ENCODE data around the gene NCAM2. TPM values are rescaled to one million over a fixed set of nuclear protein-coding genes. Genes with fewer than 3 reads are reported as not detected.

The NCAM2 gene
- total RNA-seq, 1 donor from 2014 or later, result 4.3 TPM

DNA sequence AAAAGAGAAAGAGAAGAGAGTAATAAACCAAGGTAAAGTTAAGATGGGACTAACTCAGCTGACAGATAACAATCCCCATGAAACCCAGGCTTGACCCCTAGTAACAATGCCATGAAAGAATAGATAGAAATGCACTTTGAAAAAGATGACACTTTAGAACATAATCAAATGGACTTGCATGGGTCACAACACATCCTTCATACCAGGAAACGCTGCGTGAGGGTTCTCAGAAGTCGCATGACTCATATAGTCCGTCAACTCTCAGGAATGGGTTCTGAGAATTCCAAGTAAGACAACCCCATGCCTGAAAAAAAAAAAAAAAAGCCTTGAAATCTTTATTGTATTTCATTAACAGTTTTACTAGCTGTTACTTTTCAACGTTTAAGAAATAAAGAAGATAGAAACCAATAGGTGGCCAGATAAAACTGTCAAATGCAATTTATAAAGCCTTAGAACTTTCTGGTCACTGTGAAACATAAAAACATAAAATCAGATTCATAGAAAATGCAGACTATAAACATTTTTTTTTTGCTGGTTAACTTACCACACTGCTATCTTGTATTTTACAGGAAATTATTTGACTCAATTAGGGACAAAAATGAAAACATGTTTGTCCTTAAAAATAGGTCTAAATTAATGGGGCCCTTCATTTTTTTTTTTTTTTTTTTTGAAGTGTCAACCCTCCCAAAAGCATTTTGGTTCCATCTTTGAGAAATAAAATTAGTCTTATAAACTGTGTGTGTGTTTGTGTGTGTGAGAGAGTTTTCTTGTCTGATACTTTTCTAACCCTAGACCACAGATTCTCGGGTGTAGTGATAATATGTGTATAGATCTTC lies 202.1 kb downstream of the NCAM2 start:
- DNase-seq, result no peak
- no peak for TF ChIP-seq CTCF (IDR thresholded peaks at IDR 0.05; ENCODE audit: partially characterized antibody, unreplicated experiment)
- no peaks in the 10 kb centered on the region for H3K4me1 Mint-ChIP-seq (ENCODE audit: low read depth, unreplicated experiment)

GRCh38 chr21:21200939-21201615 lies 202.9 kb downstream of the NCAM2 start:
- no peak for DNase-seq
- Mint-ChIP-seq H3K4me1 (ENCODE audit: low read depth, unreplicated experiment) (no peaks in the 10 kb centered on the region), H3K9me3 (ENCODE audit: unreplicated experiment) (peaks cover 2% of the 10 kb centered on the region), H3K36me3 (ENCODE audit: unreplicated experiment) (no peaks in the 10 kb centered on the region), H3K27me3 (ENCODE audit: unreplicated experiment) (peaks cover 1% of the 10 kb centered on the region), H3K27ac (ENCODE audit: unreplicated experiment) (no peak overlapping the region), H3K4me3 (ENCODE audit: unreplicated experiment) (no peak overlapping the region)
- no peak for TF ChIP-seq CTCF (IDR thresholded peaks at IDR 0.05; ENCODE audit: partially characterized antibody, unreplicated experiment)

More for the DNA sequence above, 202.1 kb downstream of the NCAM2 start:
- H3K36me3 Mint-ChIP-seq (ENCODE audit: unreplicated experiment), result no peaks in the 10 kb centered on the region
- peaks cover 2% of the 10 kb centered on the region for H3K9me3 Mint-ChIP-seq (ENCODE audit: unreplicated experiment)
- peaks cover 1% of the 10 kb centered on the region for H3K27me3 Mint-ChIP-seq (ENCODE audit: unreplicated experiment)
- no peak overlapping the region for H3K4me3 Mint-ChIP-seq (ENCODE audit: unreplicated experiment)
- H3K27ac Mint-ChIP-seq (ENCODE audit: unreplicated experiment), result no peak overlapping the region

DNA sequence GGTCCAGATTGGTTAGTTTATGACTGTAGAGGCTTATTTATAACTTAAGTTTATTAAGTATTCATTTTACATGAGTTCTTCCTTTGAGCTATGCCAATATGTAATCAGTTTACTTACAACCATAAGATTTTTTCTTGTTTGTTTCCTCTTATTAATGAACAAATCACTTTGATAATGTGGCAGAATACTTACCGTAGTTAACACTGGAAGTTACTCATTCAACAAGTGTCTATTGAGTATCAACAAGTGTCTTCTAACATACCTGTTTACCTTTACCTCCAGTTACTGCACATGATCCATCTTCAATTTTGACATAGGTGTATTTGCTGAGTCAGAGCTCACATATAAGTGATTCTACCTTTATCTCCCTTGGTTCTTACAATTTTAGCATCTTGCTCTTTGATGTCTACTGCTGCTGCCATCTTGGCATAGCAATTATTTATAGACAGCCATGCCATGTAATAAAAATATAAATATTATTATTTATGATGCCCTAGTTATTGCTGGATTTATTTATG lies 205.7 kb downstream of the NCAM2 start:
- peaks cover 2% of the 10 kb centered on the region for H3K9me3 Mint-ChIP-seq (ENCODE audit: unreplicated experiment)
- no peak overlapping the region for H3K27ac Mint-ChIP-seq (ENCODE audit: unreplicated experiment)
- no peaks in the 10 kb centered on the region for H3K4me1 Mint-ChIP-seq (ENCODE audit: low read depth, unreplicated experiment)
- H3K36me3 Mint-ChIP-seq (ENCODE audit: unreplicated experiment), result no peaks in the 10 kb centered on the region
- no peak overlapping the region for H3K4me3 Mint-ChIP-seq (ENCODE audit: unreplicated experiment)
- no peak for TF ChIP-seq CTCF (IDR thresholded peaks at IDR 0.05; ENCODE audit: partially characterized antibody, unreplicated experiment)
- no peaks in the 10 kb centered on the region for H3K27me3 Mint-ChIP-seq (ENCODE audit: unreplicated experiment)
- DNase-seq, result no peak

DNA sequence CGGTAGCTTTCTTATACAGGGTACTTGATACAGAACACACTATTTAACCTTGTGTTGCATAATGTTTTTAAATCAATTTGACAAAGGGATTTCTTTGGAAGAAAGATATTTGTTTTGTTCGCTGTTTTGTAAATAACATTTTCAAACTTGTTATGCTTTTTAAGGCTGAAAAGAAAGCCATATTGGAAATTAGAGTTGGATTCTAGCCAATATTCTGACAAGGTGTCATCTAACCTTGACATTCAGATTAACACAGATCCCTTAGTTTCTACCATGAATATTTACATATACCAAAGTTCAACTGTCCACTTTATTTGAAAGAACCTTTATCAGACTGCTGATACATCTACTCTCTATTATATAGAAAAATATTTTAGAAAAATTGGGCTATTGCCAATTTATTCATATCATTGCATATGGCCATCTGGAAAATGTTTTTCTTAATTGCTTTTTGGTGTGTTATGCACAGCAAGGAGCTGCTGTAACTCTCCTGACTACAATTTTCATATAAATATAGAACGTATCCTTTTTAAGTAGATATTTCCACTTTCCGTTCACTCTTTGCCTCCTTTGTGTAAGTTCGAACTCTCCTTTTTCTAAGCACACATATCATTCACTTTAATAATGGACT lies 206.3 kb downstream of the NCAM2 start:
- TF ChIP-seq CTCF (IDR thresholded peaks at IDR 0.05; ENCODE audit: partially characterized antibody, unreplicated experiment), result no peak
- no peaks in the 10 kb centered on the region for H3K4me1 Mint-ChIP-seq (ENCODE audit: low read depth, unreplicated experiment)
- no peaks in the 10 kb centered on the region for H3K36me3 Mint-ChIP-seq (ENCODE audit: unreplicated experiment)
- H3K9me3 Mint-ChIP-seq (ENCODE audit: unreplicated experiment), result no peaks in the 10 kb centered on the region
- no peak overlapping the region for H3K4me3 Mint-ChIP-seq (ENCODE audit: unreplicated experiment)
- no peak for DNase-seq
- peaks cover 1% of the 10 kb centered on the region for H3K27me3 Mint-ChIP-seq (ENCODE audit: unreplicated experiment)
- no peak overlapping the region for H3K27ac Mint-ChIP-seq (ENCODE audit: unreplicated experiment)

Measured in glutamatergic neuron (in vitro differentiated cells).